ENCODE data around the gene OR7G1. TPM values are rescaled to one million over a fixed set of nuclear protein-coding genes. Genes with fewer than 3 reads are reported as not detected.

OR7G1 gene
- total and polyA plus RNA-seq, 2 donors (not counting 1 experiment from before 2014, with no cell fraction given), result not detected

DNA sequence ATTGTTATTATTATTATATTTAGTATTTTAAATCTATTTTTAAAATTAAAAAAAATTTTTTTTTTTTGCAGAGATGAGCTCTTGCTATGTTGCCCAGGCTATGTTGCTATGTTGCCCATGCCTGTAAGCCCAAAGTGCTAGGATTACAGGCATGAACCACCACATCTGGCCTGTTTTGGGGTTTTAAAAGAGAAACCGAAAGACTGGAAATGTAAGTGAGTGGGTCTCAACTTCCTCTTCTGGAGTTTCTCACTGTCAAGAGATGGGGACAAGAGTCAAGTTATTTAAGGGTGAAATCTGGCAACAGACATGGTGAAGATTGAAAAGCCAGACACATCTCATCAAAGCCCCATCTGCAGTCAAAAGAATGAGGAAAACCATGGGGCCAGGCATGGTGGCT, 15.4 kb upstream of the OR7G1 start:
- Histone ChIP-seq H3K36me3 (ENCODE audit: control insufficient read depth, insufficient read depth, low read length) (no peaks in the 10 kb centered on the region), H3K27me3 (ENCODE audit: control insufficient read depth, insufficient read depth, low read length) (no peaks in the 10 kb centered on the region), H4K20me1 (ENCODE audit: control insufficient read depth, extremely low read depth, insufficient read depth, low read length) (no peaks in the 10 kb centered on the region), H3K4me2 (ENCODE audit: extremely low read depth, insufficient read depth, low read length) (no peak overlapping the region), H2AFZ (ENCODE audit: low read length) (no peak overlapping the region), H3K4me3 (replicated peaks in 1 of 4; ENCODE audit: control extremely low read depth in 1 of 4, insufficient read depth in 1 of 4, low read depth in 3 of 4, low read length in 4 of 4) (no peak overlapping the region), H3K9me3 (ENCODE audit: control insufficient read depth, insufficient read depth, low read depth, low read length) (no peaks in the 10 kb centered on the region), H3K27ac (ENCODE audit: insufficient read depth, low read length) (no peak overlapping the region), H3K4me1 (ENCODE audit: control insufficient read depth, extremely low read depth, insufficient read depth, low read length) (no peaks in the 10 kb centered on the region), H3K9ac (ENCODE audit: insufficient read depth, low read length) (no peak overlapping the region), H3K79me2 (ENCODE audit: control insufficient read depth, insufficient read depth, low read length) (no peaks in the 10 kb centered on the region)
- no peak for TF ChIP-seq EZH2 (IDR thresholded peaks at IDR 0.05; ENCODE audit: low read length, missing control alignments)
- TF ChIP-seq, protein P1, sequence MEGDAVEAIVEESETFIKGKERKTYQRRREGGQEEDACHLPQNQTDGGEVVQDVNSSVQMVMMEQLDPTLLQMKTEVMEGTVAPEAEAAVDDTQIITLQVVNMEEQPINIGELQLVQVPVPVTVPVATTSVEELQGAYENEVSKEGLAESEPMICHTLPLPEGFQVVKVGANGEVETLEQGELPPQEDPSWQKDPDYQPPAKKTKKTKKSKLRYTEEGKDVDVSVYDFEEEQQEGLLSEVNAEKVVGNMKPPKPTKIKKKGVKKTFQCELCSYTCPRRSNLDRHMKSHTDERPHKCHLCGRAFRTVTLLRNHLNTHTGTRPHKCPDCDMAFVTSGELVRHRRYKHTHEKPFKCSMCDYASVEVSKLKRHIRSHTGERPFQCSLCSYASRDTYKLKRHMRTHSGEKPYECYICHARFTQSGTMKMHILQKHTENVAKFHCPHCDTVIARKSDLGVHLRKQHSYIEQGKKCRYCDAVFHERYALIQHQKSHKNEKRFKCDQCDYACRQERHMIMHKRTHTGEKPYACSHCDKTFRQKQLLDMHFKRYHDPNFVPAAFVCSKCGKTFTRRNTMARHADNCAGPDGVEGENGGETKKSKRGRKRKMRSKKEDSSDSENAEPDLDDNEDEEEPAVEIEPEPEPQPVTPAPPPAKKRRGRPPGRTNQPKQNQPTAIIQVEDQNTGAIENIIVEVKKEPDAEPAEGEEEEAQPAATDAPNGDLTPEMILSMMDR (conservative IDR thresholded peaks at IDR 0.05 in 1 of 2, IDR thresholded peaks at IDR 0.05 in 1 of 2; ENCODE audit: low read depth in 1 of 2, low read length in 2 of 2), result no peak
- DNase-seq (ENCODE audit: low read depth in 2 of 2), result no peak

DNA sequence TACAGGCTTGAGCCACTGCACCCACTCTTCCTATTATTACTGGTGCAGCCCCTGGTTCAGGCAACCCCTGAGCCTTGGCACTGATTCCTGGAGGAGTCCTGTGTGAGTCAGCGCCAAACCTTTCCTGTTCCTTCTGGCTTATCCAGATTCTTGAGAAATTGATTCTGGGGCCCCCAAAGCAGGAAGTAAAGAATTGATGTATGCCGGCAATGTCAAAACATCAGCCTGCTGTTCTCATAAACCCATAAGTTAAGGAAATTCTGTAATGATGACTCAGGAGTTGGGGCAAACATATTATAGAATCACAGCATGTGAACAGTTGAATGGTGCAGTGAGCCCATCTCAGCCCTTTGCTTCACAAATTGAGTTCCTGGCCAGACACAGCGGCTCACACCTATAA, 12.6 kb upstream of the OR7G1 start:
- H3K9ac ChIP-seq (ENCODE audit: insufficient read depth, low read length), result no peak overlapping the region
- TF ChIP-seq, protein P1 (conservative IDR thresholded peaks at IDR 0.05 in 1 of 2, IDR thresholded peaks at IDR 0.05 in 1 of 2; ENCODE audit: low read depth in 1 of 2, low read length in 2 of 2), result no peak
- no peak for TF ChIP-seq EZH2 (IDR thresholded peaks at IDR 0.05; ENCODE audit: low read length, missing control alignments)
- H4K20me1 ChIP-seq (ENCODE audit: control insufficient read depth, extremely low read depth, insufficient read depth, low read length), result no peaks in the 10 kb centered on the region
- H3K27me3 ChIP-seq (ENCODE audit: control insufficient read depth, insufficient read depth, low read length), result no peaks in the 10 kb centered on the region
- H3K79me2 ChIP-seq (ENCODE audit: control insufficient read depth, insufficient read depth, low read length), result no peaks in the 10 kb centered on the region
- no peak overlapping the region for H3K27ac ChIP-seq (ENCODE audit: insufficient read depth, low read length)
- no peaks in the 10 kb centered on the region for H3K36me3 ChIP-seq (ENCODE audit: control insufficient read depth, insufficient read depth, low read length)
- H3K4me2 ChIP-seq (ENCODE audit: extremely low read depth, insufficient read depth, low read length), result no peak overlapping the region
- H3K4me1 ChIP-seq (ENCODE audit: control insufficient read depth, extremely low read depth, insufficient read depth, low read length), result no peaks in the 10 kb centered on the region
- DNase-seq (ENCODE audit: low read depth in 2 of 2), result no peak
- H3K9me3 ChIP-seq (ENCODE audit: control insufficient read depth, insufficient read depth, low read depth, low read length), result no peaks in the 10 kb centered on the region
- H3K4me3 ChIP-seq (replicated peaks in 1 of 4; ENCODE audit: control extremely low read depth in 1 of 4, insufficient read depth in 1 of 4, low read depth in 3 of 4, low read length in 4 of 4), result no peak overlapping the region
- no peak overlapping the region for H2AFZ ChIP-seq (ENCODE audit: low read length)

DNA sequence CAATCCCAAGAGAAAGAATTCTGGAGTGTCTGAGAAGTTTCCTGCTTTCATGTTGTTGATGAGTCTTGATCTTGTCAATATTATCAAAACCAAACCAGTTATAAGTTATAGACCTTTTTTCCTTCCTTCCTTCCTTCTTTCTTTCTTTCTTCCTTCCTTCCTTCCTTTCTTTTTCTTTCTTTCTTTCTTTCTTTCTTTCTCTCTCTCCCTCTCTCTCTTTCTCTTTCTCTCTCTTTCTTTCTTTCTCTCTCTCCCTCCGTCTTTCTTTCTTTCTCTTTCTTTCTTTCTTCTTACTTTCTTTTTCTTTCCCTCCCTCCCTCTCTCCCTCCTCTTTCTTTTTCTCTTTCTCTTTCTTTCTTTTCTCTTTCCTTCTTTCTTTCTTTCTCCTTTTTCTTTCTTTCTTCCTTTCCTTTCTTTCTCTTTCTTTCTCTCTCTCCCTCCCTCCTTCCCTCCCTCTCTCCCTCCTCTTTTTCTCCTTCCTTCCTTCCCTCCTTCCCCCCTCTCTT, 11.4 kb upstream of the OR7G1 start, which contains the start of gene OR7G3:
Gene OR7G3 (minus strand): TSS at position 51 of the 506 bp plus-strand sequence. CDS start 0 bp downstream, at position 51.
- no peaks in the 10 kb centered on the region for H3K9me3 ChIP-seq (ENCODE audit: control insufficient read depth, insufficient read depth, low read depth, low read length)
- no peak within 1 kb of the TSS for H3K4me2 ChIP-seq (ENCODE audit: extremely low read depth, insufficient read depth, low read length)
- TF ChIP-seq EZH2 (IDR thresholded peaks at IDR 0.05; ENCODE audit: low read length, missing control alignments), result no peak
- TF ChIP-seq, protein P1 (conservative IDR thresholded peaks at IDR 0.05 in 1 of 2, IDR thresholded peaks at IDR 0.05 in 1 of 2; ENCODE audit: low read depth in 1 of 2, low read length in 2 of 2), result no peak
- DNase-seq (ENCODE audit: low read depth in 2 of 2), result no peak
- H3K27ac ChIP-seq (ENCODE audit: insufficient read depth, low read length), result no peak within 1 kb of the TSS
- no peaks in the 10 kb centered on the region for H3K79me2 ChIP-seq (ENCODE audit: control insufficient read depth, insufficient read depth, low read length)
- no peak within 1 kb of the TSS for H2AFZ ChIP-seq (ENCODE audit: low read length)
- no peak within 1 kb of the TSS for H3K4me3 ChIP-seq (replicated peaks in 1 of 4; ENCODE audit: control extremely low read depth in 1 of 4, insufficient read depth in 1 of 4, low read depth in 3 of 4, low read length in 4 of 4)
- H3K4me1 ChIP-seq (ENCODE audit: control insufficient read depth, extremely low read depth, insufficient read depth, low read length), result no peaks in the 10 kb centered on the region
- H3K27me3 ChIP-seq (ENCODE audit: control insufficient read depth, insufficient read depth, low read length), result no peaks in the 10 kb centered on the region
- no peak within 1 kb of the TSS for H3K9ac ChIP-seq (ENCODE audit: insufficient read depth, low read length)
- H4K20me1 ChIP-seq (ENCODE audit: control insufficient read depth, extremely low read depth, insufficient read depth, low read length), result no peaks in the 10 kb centered on the region
- H3K36me3 ChIP-seq (ENCODE audit: control insufficient read depth, insufficient read depth, low read length), result no peaks in the 10 kb centered on the region

Data from fibroblast of lung (primary cell).